Smooth muscle cell (in vitro differentiated cells): Measurements from ENCODE around the gene KYNU. TPM values are rescaled to one million over a fixed set of nuclear protein-coding genes. Genes with fewer than 3 reads are reported as not detected.

ENCODE experiments used
- DNase-seq: peaks from one replicate; lab custom pipeline; 2025; ENCODE audit not compliant: unreplicated experiment; lab: John Stamatoyannopoulos, UW
- H2AFZ ChIP-seq: fragments of 200-600 bp; sonication (generic); 2 replicates; pipeline ENCODE4 v1.6.0; 2016; ENCODE audit warnings: antibody characterized with exemption, low read depth, mild to moderate bottlenecking
- H3F3A ChIP-seq: fragments of 200-600 bp; sonication (generic); 2 replicates; pipeline ENCODE4 v1.6.0; 2017; ENCODE audit warnings: antibody characterized with exemption, low read depth
- H3K27ac ChIP-seq: fragments of 200-600 bp; sonication (generic); 2 replicates; pipeline ENCODE4 v1.5.1; 2016; ENCODE audit warnings: low read depth, mild to moderate bottlenecking
- H3K27me3 ChIP-seq: fragments of 200-600 bp; sonication (generic); 2 replicates; pipeline ENCODE4 v1.6.1; 2016; ENCODE audit warnings: low read depth, mild to moderate bottlenecking
- H3K36me3 ChIP-seq: fragments of 200-600 bp; sonication (generic); 2 replicates; pipeline ENCODE4 v1.5.1; 2016; ENCODE audit warnings: low read depth
- H3K4me1 ChIP-seq: fragments of 200-600 bp; sonication (generic); 2 replicates; pipeline ENCODE4 v1.5.1; 2016; ENCODE audit warnings: low read depth
- H3K4me2 ChIP-seq: fragments of 200-600 bp; sonication (generic); 2 replicates; pipeline ENCODE4 v1.6.0; 2016; ENCODE audit warnings: mild to moderate bottlenecking
- H3K4me3 ChIP-seq: fragments of 200-600 bp; sonication (generic); 2 replicates; pipeline ENCODE4 v1.5.1; 2016; ENCODE audit warnings: mild to moderate bottlenecking
- H3K79me2 ChIP-seq: fragments of 200-600 bp; sonication (generic); 2 replicates; pipeline ENCODE4 v1.6.0; 2016; ENCODE audit warnings: low read depth, mild to moderate bottlenecking
- H3K9ac ChIP-seq: fragments of 200-600 bp; sonication (generic); 2 replicates; pipeline ENCODE4 v1.6.0; 2016; ENCODE audit warnings: low read depth
- H3K9me3 ChIP-seq: fragments of 200-600 bp; sonication (generic); replicated peaks from 2 replicates; pipeline ENCODE4 v1.5.1; 2016; ENCODE audit warnings: low read depth
- H4K20me1 ChIP-seq: fragments of 200-600 bp; sonication (generic); 2 replicates; pipeline ENCODE4 v1.6.0; 2016; ENCODE audit warnings: low read depth
- WGBS: methylation state at CpG from one replicate; pipeline ENCODE4 v1.1.7; 2016; ENCODE audit warnings: low lambda C conversion rate; 5-methylcytosine and 5-hydroxymethylcytosine counted together
- polyA plus RNA-seq: library from polyadenylated mRNA; unstranded; fragments of >200 nt; fragmentation: Nextera tagmentation; extraction: Ambion mirVana; gene quantifications from 2 replicates; pipeline ENCODE4 v1.2.1, GENCODE V29; 2016
- total RNA-seq: library from RNA; depleted of rRNA; stranded (reverse); fragments of >200 nt; gene quantifications from 2 replicates; pipeline ENCODE4 v1.2.3, GENCODE V29; 2014
- TF ChIP-seq, protein P1 (sequence below): fragments of 200-600 bp; sonication (generic); IDR thresholded peaks from 2 replicates; pipeline ENCODE4 v1.5.1; 2017; ENCODE audit warnings: borderline replicate concordance, mild to moderate bottlenecking, antibody characterized with exemption; ENCODE audit not compliant: insufficient read depth, poor library complexity, severe bottlenecking

KYNU gene
- total and polyA plus RNA-seq, 2 experiments from 2014 or later = 5.7 to 16.0 TPM

DNA sequence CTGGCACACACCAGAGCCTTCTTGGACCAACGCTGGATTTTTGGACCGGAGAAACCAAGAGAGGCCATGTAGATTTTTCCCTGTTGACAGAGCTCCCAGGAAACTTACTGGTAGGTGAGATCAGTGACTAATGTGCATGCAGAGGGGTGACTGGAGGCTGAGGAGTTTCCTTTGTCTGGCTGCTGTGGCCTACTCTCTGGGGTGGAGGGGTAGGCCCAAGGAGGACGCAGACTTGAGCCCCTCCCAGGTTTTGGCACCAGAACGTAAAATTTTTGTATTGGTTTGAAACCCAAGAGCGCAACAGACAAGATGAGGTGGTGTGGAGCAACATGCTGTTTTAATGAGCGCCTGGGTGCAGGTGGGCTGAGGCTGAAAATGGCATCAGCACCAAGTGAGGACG is 59.2 kb downstream of the KYNU start:
- H3K79me2 ChIP-seq = no peaks in the 10 kb centered on the region
- no peaks in the 10 kb centered on the region for H3F3A ChIP-seq
- WGBS = 80% methylated on average over 7 of the region's 7 CpGs
- no peaks in the 10 kb centered on the region for H3K36me3 ChIP-seq
- no peaks in the 10 kb centered on the region for H3K9me3 ChIP-seq
- no peak overlapping the region for H3K4me3 ChIP-seq
- H2AFZ ChIP-seq = no peak overlapping the region
- DNase-seq = no peak
- no peaks in the 10 kb centered on the region for H3K4me1 ChIP-seq
- no peaks in the 10 kb centered on the region for H4K20me1 ChIP-seq
- H3K27ac ChIP-seq = no peak overlapping the region
- no peak overlapping the region for H3K4me2 ChIP-seq
- H3K9ac ChIP-seq = no peak overlapping the region
- TF ChIP-seq, protein P1, sequence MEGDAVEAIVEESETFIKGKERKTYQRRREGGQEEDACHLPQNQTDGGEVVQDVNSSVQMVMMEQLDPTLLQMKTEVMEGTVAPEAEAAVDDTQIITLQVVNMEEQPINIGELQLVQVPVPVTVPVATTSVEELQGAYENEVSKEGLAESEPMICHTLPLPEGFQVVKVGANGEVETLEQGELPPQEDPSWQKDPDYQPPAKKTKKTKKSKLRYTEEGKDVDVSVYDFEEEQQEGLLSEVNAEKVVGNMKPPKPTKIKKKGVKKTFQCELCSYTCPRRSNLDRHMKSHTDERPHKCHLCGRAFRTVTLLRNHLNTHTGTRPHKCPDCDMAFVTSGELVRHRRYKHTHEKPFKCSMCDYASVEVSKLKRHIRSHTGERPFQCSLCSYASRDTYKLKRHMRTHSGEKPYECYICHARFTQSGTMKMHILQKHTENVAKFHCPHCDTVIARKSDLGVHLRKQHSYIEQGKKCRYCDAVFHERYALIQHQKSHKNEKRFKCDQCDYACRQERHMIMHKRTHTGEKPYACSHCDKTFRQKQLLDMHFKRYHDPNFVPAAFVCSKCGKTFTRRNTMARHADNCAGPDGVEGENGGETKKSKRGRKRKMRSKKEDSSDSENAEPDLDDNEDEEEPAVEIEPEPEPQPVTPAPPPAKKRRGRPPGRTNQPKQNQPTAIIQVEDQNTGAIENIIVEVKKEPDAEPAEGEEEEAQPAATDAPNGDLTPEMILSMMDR = no peak
- no peaks in the 10 kb centered on the region for H3K27me3 ChIP-seq

DNA sequence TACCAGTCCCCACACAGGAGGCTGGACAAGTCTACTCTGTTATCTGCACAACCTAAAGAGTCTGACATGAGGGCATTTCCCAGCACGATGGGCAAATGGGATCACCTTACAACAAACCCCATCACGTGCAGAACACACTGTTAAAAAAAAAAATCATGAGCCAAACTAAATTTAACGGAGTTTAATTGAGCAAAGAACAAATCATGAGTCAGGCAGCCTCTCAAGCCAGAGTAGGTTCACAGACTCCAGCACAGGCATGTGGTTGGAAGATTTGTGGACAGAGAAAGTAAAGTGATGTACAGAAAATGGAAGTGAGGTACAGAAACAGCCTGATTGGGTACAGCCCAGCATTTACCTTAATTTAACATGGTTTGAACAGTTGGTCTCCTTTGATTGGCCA is 59.9 kb downstream of the KYNU start:
- Histone ChIP-seq H3K4me2 (no peak overlapping the region), H3K9me3 (no peaks in the 10 kb centered on the region), H3K36me3 (no peaks in the 10 kb centered on the region), H2AFZ (no peak overlapping the region), H3K27me3 (no peaks in the 10 kb centered on the region), H4K20me1 (no peaks in the 10 kb centered on the region), H3F3A (no peaks in the 10 kb centered on the region), H3K4me3 (no peak overlapping the region), H3K9ac (no peak overlapping the region), H3K79me2 (no peaks in the 10 kb centered on the region), H3K27ac (no peak overlapping the region), H3K4me1 (no peaks in the 10 kb centered on the region)
- DNase-seq = no peak
- WGBS = 83% methylated on average over 3 of the region's 3 CpGs
- TF ChIP-seq, protein P1 = no peak

DNA sequence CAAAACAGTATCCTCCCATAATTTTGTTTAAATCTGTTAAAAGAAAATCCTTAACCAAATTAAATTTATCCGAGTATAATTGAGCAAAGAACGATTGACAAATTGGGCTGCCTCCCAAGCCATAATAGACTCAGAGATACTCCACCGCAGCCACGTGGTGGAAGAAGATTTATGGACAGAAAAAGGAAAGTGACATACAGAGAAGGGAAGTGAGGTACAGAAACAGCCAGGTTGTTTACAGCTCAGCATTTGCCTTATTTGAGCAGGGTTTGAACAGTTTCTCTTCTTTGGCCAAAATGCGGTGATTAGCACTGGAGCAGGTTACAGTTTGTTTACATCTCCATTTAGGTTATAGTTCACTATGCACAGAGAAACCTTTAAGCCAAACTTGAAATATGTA is 60.8 kb downstream of the KYNU start:
- DNase-seq = no peak
- H2AFZ ChIP-seq = no peak overlapping the region
- TF ChIP-seq, protein P1 = no peak

GRCh38 chr2:142940606-142941223 is 63.3 kb downstream of the KYNU start:
- H3K4me1 ChIP-seq = no peaks in the 10 kb centered on the region
- no peaks in the 10 kb centered on the region for H3K79me2 ChIP-seq
- H3K9me3 ChIP-seq = no peaks in the 10 kb centered on the region
- H3K36me3 ChIP-seq = no peaks in the 10 kb centered on the region
- 70% methylated on average over 2 of the region's 2 CpGs for WGBS
- DNase-seq = no peak
- H2AFZ ChIP-seq = no peak overlapping the region
- no peak overlapping the region for H3K27ac ChIP-seq
- no peaks in the 10 kb centered on the region for H4K20me1 ChIP-seq
- no peak overlapping the region for H3K4me2 ChIP-seq
- H3K4me3 ChIP-seq = no peak overlapping the region
- H3K27me3 ChIP-seq = no peaks in the 10 kb centered on the region
- no peak overlapping the region for H3K9ac ChIP-seq
- no peaks in the 10 kb centered on the region for H3F3A ChIP-seq
- TF ChIP-seq, protein P1 = no peak

More for the DNA sequence above, 60.8 kb downstream of the KYNU start:
- no peak overlapping the region for H3K4me2 ChIP-seq
- no peaks in the 10 kb centered on the region for H4K20me1 ChIP-seq
- no peaks in the 10 kb centered on the region for H3K79me2 ChIP-seq
- H3K27me3 ChIP-seq = no peaks in the 10 kb centered on the region
- WGBS = 89% methylated on average over 5 of the region's 5 CpGs
- H3K9ac ChIP-seq = no peak overlapping the region
- no peak overlapping the region for H3K4me3 ChIP-seq
- no peaks in the 10 kb centered on the region for H3K4me1 ChIP-seq
- H3K36me3 ChIP-seq = no peaks in the 10 kb centered on the region
- H3K9me3 ChIP-seq = no peaks in the 10 kb centered on the region
- no peak overlapping the region for H3K27ac ChIP-seq
- H3F3A ChIP-seq = no peaks in the 10 kb centered on the region
